ENCODE results near the gene FREY1.
"Not testable (repeated sequence)": the region's sequence is repeated elsewhere in the genome, so short reads cannot be mapped to it uniquely, and the experiment has no call there.

FREY1 gene

GRCh38 chr11:45900916-45901617 lies 6.0 kb downstream of the FREY1 start:
- TF ChIP-seq, protein P1, sequence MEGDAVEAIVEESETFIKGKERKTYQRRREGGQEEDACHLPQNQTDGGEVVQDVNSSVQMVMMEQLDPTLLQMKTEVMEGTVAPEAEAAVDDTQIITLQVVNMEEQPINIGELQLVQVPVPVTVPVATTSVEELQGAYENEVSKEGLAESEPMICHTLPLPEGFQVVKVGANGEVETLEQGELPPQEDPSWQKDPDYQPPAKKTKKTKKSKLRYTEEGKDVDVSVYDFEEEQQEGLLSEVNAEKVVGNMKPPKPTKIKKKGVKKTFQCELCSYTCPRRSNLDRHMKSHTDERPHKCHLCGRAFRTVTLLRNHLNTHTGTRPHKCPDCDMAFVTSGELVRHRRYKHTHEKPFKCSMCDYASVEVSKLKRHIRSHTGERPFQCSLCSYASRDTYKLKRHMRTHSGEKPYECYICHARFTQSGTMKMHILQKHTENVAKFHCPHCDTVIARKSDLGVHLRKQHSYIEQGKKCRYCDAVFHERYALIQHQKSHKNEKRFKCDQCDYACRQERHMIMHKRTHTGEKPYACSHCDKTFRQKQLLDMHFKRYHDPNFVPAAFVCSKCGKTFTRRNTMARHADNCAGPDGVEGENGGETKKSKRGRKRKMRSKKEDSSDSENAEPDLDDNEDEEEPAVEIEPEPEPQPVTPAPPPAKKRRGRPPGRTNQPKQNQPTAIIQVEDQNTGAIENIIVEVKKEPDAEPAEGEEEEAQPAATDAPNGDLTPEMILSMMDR (IDR thresholded peaks at IDR 0.05; ENCODE audit: borderline replicate concordance, control extremely low read depth, extremely low read depth, insufficient read depth, missing control alignments), result no peak
- in situ Hi-C loops (cut with MboI; ENCODE audit: low sequenced_read_pairs, unreplicated experiment), result no loop called here
- no peak for DNase-seq (ENCODE audit: low spot score)

- DNase-seq (ENCODE audit: low spot score); in situ Hi-C loops (cut with MboI; ENCODE audit: low sequenced_read_pairs, unreplicated experiment): not testable (repeated sequence)
Observed at GRCh38 chr11:45900175-45900800, 6.8 kb downstream of the FREY1 start.

DNA sequence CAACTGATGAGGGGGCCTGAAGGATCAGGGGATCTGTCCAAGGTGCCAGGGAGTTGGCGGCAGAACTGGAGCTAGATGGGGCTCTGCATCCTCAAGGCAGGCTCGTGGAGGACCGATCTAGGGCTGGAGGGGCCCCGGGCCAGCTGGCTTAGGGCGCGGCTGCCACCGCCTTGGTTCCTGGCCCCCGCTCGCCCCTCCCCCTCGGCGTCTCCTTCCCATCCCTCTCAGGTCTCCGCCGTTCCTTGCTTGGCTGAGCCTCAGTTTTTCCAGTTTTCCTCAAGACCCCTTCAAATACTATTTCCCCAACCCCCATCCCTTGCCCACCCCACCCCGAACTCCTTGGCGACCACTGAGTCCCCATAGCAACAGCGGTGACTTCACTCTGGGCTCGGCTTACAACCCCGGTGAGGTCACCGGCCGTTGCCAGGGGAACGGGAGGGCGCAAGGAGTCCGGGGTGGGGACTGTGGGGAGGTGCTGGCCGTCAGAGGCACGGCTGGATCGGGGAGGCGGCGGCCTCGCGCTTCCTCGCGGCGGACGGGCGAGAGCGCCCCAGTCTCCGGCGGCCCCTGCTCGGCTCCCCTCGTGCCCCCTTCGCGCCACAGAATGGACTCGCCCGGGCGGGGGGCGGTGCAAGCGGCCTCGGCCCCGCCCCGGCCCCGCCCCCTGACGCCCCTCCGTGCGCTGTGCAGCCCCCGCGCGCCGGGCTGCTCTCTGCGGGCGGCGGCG lies 7.5 kb downstream of the FREY1 start:
- TF ChIP-seq, protein P1 (IDR thresholded peaks at IDR 0.05; ENCODE audit: borderline replicate concordance, control extremely low read depth, extremely low read depth, insufficient read depth, missing control alignments), result no peak
- in situ Hi-C loops (cut with MboI; ENCODE audit: low sequenced_read_pairs, unreplicated experiment), result no loop called here
- DNase-seq (ENCODE audit: low spot score), result peak; percentile 92

- in situ Hi-C loops (cut with MboI; ENCODE audit: low sequenced_read_pairs, unreplicated experiment), result no loop called here
- TF ChIP-seq, protein P1 (IDR thresholded peaks at IDR 0.05; ENCODE audit: borderline replicate concordance, control extremely low read depth, extremely low read depth, insufficient read depth, missing control alignments), result no peak
- DNase-seq (ENCODE audit: low spot score), result no peak
Observed at GRCh38 chr11:45899086-45899447, 8.0 kb downstream of the FREY1 start.

GRCh38 chr11:45897556-45897955 lies 9.5 kb downstream of the FREY1 start:
- in situ Hi-C loops (cut with MboI; ENCODE audit: low sequenced_read_pairs, unreplicated experiment), result no loop called here
- no peak for DNase-seq (ENCODE audit: low spot score)
- TF ChIP-seq, protein P1 (IDR thresholded peaks at IDR 0.05; ENCODE audit: borderline replicate concordance, control extremely low read depth, extremely low read depth, insufficient read depth, missing control alignments), result no peak

DNA sequence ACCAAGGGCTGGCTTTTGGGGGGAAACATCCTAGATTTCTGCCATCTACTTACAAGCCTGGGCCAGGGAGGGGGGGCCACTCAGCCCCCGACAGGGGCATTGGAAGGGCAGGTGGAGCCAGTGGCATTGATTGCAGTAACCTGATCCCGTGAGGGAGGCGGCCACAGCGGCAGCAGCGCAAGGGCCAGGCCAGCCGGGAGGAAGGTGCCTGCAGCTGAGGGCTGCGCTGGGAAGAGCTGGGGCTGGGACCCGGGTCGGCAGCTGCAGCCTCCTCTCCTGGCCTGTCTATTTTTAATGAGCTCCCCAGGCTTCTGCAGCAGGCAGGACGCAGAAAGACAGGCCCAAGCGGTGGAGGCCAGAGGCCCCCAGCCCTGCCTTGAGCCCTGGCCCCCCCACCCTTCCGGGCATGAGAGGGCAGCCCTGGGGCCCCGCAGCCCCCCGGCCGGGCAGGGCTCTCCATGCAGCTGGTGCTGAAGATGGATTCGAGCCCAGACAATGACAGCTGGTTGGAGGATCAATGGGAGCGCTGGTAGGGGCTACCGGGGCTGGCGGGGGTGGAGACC lies 10.6 kb downstream of the FREY1 start:
- in situ Hi-C loops (cut with MboI; ENCODE audit: low sequenced_read_pairs, unreplicated experiment), result no loop called here
- TF ChIP-seq, protein P1 (IDR thresholded peaks at IDR 0.05; ENCODE audit: borderline replicate concordance, control extremely low read depth, extremely low read depth, insufficient read depth, missing control alignments), result no peak
- no peak for DNase-seq (ENCODE audit: low spot score)

All from GM13976 (cell line).